MM.1S (cell line): Measurements from ENCODE around the gene CYTL1.
"Not testable (repeated sequence)": the region's sequence is repeated elsewhere in the genome, so short reads cannot be mapped to it uniquely, and the experiment has no call there.

Source experiments
- DNase-seq: peaks from one replicate; pipeline ENCODE4 v3.0.0-alpha.2; 2015
- H2AFZ ChIP-seq: fragments of 300-600 bp; sonication (generic); 2 replicates; pipeline ENCODE4 v1.6.0; 2016; ENCODE audit warnings: antibody characterized with exemption, low read length
- H3F3A ChIP-seq: fragments of 300-600 bp; sonication (generic); 2 replicates; pipeline ENCODE4 v1.6.1; 2016; ENCODE audit warnings: mild to moderate bottlenecking, antibody characterized with exemption, low read length, moderate library complexity, mixed read lengths; ENCODE audit not compliant: insufficient read depth
- H3K27ac ChIP-seq: fragments of 300-600 bp; sonication (generic); 2 replicates; pipeline ENCODE4 v1.5.1; 2016; ENCODE audit warnings: mild to moderate bottlenecking, low read length
- H3K27me3 ChIP-seq: fragments of 300-600 bp; sonication (generic); replicated peaks from 2 replicates; pipeline ENCODE4 v1.6.0; 2016; ENCODE audit warnings: low read length; ENCODE audit not compliant: insufficient read depth
- H3K36me3 ChIP-seq: fragments of 300-600 bp; sonication (generic); replicated peaks from 2 replicates; pipeline ENCODE4 v1.6.1; 2016; ENCODE audit warnings: mild to moderate bottlenecking, low read length, mixed read lengths; ENCODE audit not compliant: insufficient read depth
- H3K4me1 ChIP-seq: fragments of 300-600 bp; sonication (generic); 2 replicates; pipeline ENCODE4 v1.6.1; 2016; ENCODE audit warnings: low read length, mixed read lengths
- H3K4me2 ChIP-seq: fragments of 300-600 bp; sonication (generic); 2 replicates; pipeline ENCODE4 v1.6.0; 2016; ENCODE audit warnings: low read depth, low read length
- H3K4me3 ChIP-seq: fragments of 300-600 bp; sonication (generic); 2 replicates; pipeline ENCODE4 v1.5.1; 2016; ENCODE audit warnings: low read length, mixed read lengths
- H3K79me2 ChIP-seq: fragments of 300-600 bp; sonication (generic); 2 replicates; pipeline ENCODE4 v1.6.1; 2016; ENCODE audit warnings: mixed run types, low read length, mixed read lengths
- H3K9ac ChIP-seq: fragments of 300-600 bp; sonication (generic); 2 replicates; pipeline ENCODE4 v1.6.1; 2016; ENCODE audit warnings: low read length, mixed read lengths
- H3K9me2 ChIP-seq: fragments of 300-600 bp; sonication (generic); replicated peaks from 2 replicates; pipeline ENCODE4 v1.6.1; 2016; ENCODE audit warnings: mild to moderate bottlenecking, low read length, mixed read lengths; ENCODE audit not compliant: insufficient read depth
- H3K9me3 ChIP-seq: fragments of 300-600 bp; sonication (generic); replicated peaks from 2 replicates; pipeline ENCODE4 v1.6.1; 2016; ENCODE audit warnings: mild to moderate bottlenecking, low read length, mixed read lengths; ENCODE audit not compliant: insufficient read depth
- H4K20me1 ChIP-seq: fragments of 300-600 bp; sonication (generic); 2 replicates; pipeline ENCODE4 v1.6.1; 2016; ENCODE audit warnings: mild to moderate bottlenecking, low read length, moderate library complexity, mixed read lengths; ENCODE audit not compliant: insufficient read depth
- EZH2 ChIP-seq: fragments of 300-600 bp; sonication (generic); optimal IDR thresholded peaks from 2 replicates; pipeline ENCODE3; 2017; ENCODE audit warnings: low read depth, mild to moderate bottlenecking, antibody characterized with exemption, low read length, mixed read lengths
- EZH2phosphoT487 ChIP-seq: fragments of 300-600 bp; sonication (generic); IDR thresholded peaks from 2 replicates; pipeline ENCODE4 v1.6.1; 2018; ENCODE audit warnings: antibody characterized with exemption, low read length
- TF ChIP-seq, protein P1 (sequence below): fragments of 300-600 bp; sonication (generic); IDR thresholded peaks from 2 replicates; pipeline ENCODE4 v1.5.1; 2016; ENCODE audit warnings: antibody characterized with exemption, low read length, mixed read lengths

CYTL1 gene

DNA sequence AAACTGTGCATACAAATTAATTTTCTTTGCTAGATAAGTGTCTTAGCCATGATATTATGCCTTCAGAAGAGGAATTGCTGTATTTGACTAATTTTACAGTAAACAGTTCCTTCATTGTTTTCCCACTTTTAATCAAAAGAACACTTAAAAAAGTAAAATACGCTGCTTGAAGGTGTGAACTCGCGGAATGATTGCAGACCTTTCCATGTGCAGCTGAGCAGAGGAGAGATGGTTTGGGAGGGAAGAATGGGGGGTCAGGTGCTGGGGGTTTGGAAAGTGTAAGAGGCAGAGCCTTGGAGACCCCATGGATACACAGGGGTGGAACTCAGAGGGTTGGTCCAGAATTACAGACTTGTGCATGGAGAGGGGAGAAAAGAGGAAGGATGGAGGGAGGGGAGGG is 15.3 kb downstream of the CYTL1 start:
- no peak overlapping the region for H3K4me2 ChIP-seq
- no peak overlapping the region for H3K27ac ChIP-seq
- H3K9me3 ChIP-seq: no peaks in the 10 kb centered on the region
- H3K27me3 ChIP-seq: no peaks in the 10 kb centered on the region
- H3K9ac ChIP-seq: no peak overlapping the region
- H3K36me3 ChIP-seq: no peaks in the 10 kb centered on the region
- TF ChIP-seq EZH2: no peak
- TF ChIP-seq, protein P1, sequence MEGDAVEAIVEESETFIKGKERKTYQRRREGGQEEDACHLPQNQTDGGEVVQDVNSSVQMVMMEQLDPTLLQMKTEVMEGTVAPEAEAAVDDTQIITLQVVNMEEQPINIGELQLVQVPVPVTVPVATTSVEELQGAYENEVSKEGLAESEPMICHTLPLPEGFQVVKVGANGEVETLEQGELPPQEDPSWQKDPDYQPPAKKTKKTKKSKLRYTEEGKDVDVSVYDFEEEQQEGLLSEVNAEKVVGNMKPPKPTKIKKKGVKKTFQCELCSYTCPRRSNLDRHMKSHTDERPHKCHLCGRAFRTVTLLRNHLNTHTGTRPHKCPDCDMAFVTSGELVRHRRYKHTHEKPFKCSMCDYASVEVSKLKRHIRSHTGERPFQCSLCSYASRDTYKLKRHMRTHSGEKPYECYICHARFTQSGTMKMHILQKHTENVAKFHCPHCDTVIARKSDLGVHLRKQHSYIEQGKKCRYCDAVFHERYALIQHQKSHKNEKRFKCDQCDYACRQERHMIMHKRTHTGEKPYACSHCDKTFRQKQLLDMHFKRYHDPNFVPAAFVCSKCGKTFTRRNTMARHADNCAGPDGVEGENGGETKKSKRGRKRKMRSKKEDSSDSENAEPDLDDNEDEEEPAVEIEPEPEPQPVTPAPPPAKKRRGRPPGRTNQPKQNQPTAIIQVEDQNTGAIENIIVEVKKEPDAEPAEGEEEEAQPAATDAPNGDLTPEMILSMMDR: no peak
- TF ChIP-seq EZH2phosphoT487: no peak
- no peaks in the 10 kb centered on the region for H3K79me2 ChIP-seq
- H3K9me2 ChIP-seq: no peaks in the 10 kb centered on the region
- H4K20me1 ChIP-seq: no peaks in the 10 kb centered on the region
- H2AFZ ChIP-seq: no peak overlapping the region
- DNase-seq: no peak
- no peaks in the 10 kb centered on the region for H3F3A ChIP-seq
- H3K4me3 ChIP-seq: no peak overlapping the region
- no peaks in the 10 kb centered on the region for H3K4me1 ChIP-seq

DNA sequence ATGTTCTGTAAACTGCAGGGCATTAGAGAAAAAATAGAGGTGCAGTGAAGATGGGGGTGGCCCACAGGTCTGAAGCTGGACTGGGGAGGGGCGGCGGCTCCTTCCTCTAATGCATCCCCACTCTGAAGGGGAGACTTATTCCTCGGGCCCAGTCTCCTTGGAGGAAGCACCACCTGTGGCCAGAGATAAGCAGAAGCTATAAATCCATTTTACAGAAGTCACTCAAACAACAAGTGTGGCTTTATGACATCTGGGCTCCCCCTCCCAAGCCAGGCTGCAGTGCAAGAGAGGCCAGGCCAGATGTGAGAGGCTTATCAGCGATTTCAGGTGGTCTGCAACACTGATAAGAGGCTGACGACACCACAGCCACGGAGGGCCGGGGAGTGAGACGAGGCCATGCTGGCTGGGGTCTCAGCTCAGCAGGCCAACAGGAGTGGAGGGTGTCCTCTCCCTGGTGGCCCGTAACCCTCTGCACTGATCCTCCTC is 15.8 kb downstream of the CYTL1 start:
- TF ChIP-seq EZH2 (no peak), EZH2phosphoT487 (no peak)
- TF ChIP-seq, protein P1: no peak
- H3K79me2 ChIP-seq: no peaks in the 10 kb centered on the region
- no peaks in the 10 kb centered on the region for H3K36me3 ChIP-seq
- no peak overlapping the region for H3K27ac ChIP-seq
- no peak overlapping the region for H3K4me2 ChIP-seq
- no peaks in the 10 kb centered on the region for H3K9me3 ChIP-seq
- H3K4me3 ChIP-seq: no peak overlapping the region
- H3K9ac ChIP-seq: no peak overlapping the region
- H3F3A ChIP-seq: no peaks in the 10 kb centered on the region
- no peaks in the 10 kb centered on the region for H3K4me1 ChIP-seq
- H2AFZ ChIP-seq: no peak overlapping the region
- H4K20me1 ChIP-seq: no peaks in the 10 kb centered on the region
- no peaks in the 10 kb centered on the region for H3K27me3 ChIP-seq
- no peak for DNase-seq
- H3K9me2 ChIP-seq: no peaks in the 10 kb centered on the region

DNA sequence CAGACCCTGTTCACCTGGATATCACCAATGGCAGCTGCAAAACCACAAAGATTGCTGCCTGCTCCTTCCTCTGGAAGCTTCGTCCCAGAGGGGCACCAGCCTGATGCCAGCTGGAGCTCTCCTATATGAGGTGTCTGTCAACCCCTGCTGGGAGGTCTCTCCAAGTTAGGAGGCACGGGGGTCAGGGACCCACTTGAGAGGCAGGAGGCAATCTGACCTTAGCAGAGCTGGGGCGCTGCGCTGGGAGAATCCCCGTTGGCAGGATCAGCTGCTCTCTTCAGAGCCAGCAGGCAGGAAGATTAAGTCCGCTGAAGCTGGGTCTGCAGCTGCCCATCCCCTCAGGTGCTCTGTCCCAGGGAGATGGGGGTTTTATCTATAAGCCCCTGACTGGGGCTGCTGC is 17.6 kb downstream of the CYTL1 start:
- not testable (repeated sequence) for H3K9me3 ChIP-seq, H3K4me1 ChIP-seq, H3K79me2 ChIP-seq, H2AFZ ChIP-seq, H3K4me3 ChIP-seq, H3K9ac ChIP-seq, H3F3A ChIP-seq, H4K20me1 ChIP-seq, H3K27me3 ChIP-seq, H3K27ac ChIP-seq, H3K4me2 ChIP-seq, H3K9me2 ChIP-seq, DNase-seq, H3K36me3 ChIP-seq

DNA sequence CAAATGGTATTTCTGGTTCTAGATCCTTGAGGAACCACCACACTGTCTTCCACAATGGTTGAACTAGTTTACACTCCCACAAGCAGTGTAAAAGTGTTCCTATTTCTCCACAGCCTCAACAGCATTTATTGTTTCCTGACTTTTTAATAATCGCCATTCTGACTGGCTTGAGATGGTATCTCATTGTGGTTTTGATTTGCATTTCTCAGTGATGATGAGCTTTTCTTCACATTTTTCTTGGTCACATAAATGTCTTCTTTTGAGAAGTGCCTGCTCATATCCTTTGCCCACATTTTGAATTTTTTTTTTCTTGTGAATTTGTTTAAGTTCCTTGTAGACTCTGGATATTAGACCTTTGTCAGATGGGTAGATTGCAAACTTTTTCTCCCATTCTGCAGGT is 22.3 kb downstream of the CYTL1 start:
- DNase-seq, H3K79me2 ChIP-seq, H4K20me1 ChIP-seq: not testable (repeated sequence)

More for the DNA sequence above, 22.3 kb downstream of the CYTL1 start:
- H3K36me3 ChIP-seq, H3K4me2 ChIP-seq, H3K9me3 ChIP-seq, H3K27me3 ChIP-seq, H3K4me3 ChIP-seq, H3K9me2 ChIP-seq, H2AFZ ChIP-seq, H3K4me1 ChIP-seq, H3F3A ChIP-seq, H3K27ac ChIP-seq, H3K9ac ChIP-seq: not testable (repeated sequence)
